NCI-H1417 treated with DMSO at 0.1 percent for 48 hours (cell line): ENCODE data around the gene PNMA5.
"Not testable (repeated sequence)": the region's sequence is repeated elsewhere in the genome, so short reads cannot be mapped to it uniquely, and the experiment has no call there.

Experiments used
- DNase-seq: peaks from one replicate; lab custom pipeline; 2025; lab: John Stamatoyannopoulos, UW

Gene PNMA5

GRCh38 chrX:152993933-152994332, at the start of gene PNMA5:
Gene PNMA5 (minus strand): TSS chrX:152994116. CDS start chrX:152991598, 2,518 bp downstream.
- DNase-seq = no peak

DNA sequence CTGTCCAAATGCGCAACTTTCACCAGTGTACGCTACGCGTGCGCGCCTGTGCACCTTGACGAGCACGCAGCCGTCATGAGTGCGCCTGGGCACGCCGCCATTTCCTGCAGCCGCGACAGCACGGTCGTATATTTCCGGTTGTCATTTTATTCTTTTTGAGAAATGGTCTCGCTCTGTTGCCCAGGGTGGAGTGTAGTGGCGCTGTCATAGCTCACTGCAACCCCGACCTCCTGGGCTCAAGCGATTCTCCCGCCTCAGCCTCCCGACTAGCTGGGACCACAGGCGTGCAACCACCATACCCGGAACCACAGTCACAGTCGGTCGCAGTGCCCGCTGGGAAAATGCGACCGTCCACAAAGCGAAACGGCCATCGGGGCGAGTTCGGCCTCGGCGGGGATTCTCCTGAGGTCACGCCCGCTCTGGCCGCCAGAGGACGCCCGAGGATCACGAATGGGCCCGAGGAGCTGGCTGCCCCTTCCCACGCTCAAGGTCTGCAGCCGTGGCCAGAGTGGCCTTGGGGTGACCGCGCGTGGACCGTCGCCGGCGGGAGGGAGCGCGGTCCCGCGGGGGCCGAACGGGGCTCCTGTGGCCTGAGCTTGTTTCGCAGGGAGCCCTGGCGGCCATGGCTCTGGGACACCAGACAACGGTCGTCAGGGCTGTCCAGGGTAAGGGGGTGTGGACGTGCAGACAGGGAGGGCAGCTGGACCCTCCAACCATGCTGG, 38.6 kb upstream of the PNMA5 start:
- peak; percentile 9 for DNase-seq

GRCh38 chrX:153030801-153031200, 36.9 kb upstream of the PNMA5 start:
- no peak for DNase-seq

- DNase-seq = no peak
Measured at GRCh38 chrX:153029875-153030274, 36.0 kb upstream of the PNMA5 start.

DNA sequence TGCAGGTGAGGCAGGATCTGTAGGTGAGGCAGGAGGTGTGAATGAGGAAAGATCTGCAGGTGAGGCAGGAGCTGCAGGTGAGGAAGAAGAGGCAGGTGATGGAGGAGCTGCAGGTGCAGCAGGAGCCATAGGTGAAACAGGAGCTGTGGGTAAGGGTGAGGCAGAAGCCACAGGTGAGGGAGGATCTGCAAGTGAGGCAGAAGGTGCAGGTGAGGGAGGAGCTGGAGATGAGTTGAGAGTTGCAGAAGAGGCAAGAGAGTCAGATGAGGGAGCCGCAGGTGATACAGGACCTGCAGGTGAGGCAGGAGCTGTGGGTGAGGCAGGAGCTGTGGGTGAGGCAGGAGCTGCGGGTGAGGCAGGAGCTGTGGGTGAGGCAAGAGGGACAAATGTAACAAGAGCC, 35.2 kb upstream of the PNMA5 start:
- DNase-seq = no peak

DNA sequence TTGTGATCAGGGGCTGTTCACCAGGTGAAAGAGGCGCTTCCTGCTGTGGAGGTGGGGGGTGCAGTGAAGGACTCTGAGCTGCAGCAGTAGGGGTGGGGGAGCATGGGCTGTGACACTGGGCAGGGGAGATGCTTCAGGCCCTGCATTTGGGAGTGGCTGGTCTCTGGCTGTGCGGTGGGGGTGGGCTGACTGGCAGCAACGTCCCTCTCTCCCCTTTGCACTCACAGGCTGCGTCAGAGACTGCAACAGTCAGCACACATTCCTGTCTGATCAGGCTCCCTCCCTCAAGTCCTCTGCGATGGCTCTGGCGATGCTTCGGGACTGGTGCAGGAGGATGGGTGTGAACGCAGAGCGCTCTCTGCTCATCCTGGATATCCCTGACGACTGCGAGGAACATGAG, 34.6 kb upstream of the PNMA5 start:
- DNase-seq = not testable (repeated sequence)

DNA sequence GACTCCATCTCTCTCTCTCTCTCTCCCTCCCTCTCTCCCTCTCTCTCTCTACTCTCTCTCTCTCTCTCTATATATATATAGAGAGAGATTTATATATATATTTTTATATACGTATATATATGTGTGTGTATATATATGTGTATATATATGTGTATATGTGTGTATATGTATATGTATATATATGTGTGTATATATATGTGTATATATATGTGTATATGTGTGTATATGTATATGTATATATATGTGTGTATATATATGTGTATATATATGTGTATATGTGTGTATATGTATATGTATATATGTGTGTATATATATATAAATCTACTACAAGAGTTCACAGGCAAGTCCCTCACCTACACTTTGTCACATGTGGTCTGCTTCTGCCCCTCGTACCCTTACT, 32.6 kb upstream of the PNMA5 start:
- DNase-seq = not testable (repeated sequence)

- no peak for DNase-seq
Measured at GRCh38 chrX:153019166-153019565, 25.2 kb upstream of the PNMA5 start.

GRCh38 chrX:153017174-153017573, 23.3 kb upstream of the PNMA5 start:
- DNase-seq = not testable (repeated sequence)

- no peak for DNase-seq
Measured at GRCh38 chrX:153004780-153005179, 10.9 kb upstream of the PNMA5 start.

GRCh38 chrX:153003981-153004380, 10.1 kb upstream of the PNMA5 start:
- DNase-seq = no peak

- DNase-seq = not testable (repeated sequence)
Measured at GRCh38 chrX:153002182-153002581, 8.3 kb upstream of the PNMA5 start.

DNA sequence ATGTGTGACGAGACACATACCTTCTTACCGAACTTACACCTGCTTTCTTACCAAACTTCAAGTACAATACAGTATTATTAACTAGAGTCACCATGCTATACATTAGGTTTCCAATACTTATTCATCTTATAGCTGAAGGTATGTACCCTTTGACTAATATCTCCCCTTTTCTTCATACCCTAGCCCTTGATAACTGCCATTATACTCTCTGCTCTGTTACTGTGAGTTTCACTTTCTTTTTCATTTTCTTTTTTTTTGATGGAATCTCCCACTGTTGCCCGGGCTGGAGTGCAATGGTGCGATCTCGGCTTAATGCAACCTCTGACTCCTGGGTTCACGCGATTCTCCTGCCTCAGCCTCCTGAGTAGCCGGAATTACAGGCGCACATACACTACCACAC, 3.4 kb upstream of the PNMA5 start:
- DNase-seq = no peak

GRCh38 chrX:152992115-152992514, 1.8 kb downstream of the PNMA5 start:
- no peak for DNase-seq

GRCh38 chrX:152991123-152991522, 2.8 kb downstream of the PNMA5 start:
- no peak for DNase-seq

DNA sequence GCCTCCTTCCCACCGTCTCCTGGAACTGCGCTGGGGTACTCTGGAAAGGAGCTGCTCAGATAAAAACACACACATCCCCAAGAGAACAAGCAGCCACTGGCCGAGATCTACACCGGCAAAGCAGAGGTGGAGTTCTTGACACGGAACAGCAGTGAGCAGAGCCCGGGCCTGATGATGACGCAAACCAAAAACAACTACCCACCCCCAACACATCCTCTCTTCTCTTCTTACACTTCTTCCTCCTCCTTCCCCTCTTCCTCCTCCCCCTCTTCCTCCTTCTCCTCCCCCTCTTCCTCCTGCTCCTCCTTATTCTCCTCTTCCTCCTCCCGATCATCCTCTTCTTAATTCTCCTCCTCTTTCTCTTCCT, 4.6 kb downstream of the PNMA5 start:
- DNase-seq = no peak

DNA sequence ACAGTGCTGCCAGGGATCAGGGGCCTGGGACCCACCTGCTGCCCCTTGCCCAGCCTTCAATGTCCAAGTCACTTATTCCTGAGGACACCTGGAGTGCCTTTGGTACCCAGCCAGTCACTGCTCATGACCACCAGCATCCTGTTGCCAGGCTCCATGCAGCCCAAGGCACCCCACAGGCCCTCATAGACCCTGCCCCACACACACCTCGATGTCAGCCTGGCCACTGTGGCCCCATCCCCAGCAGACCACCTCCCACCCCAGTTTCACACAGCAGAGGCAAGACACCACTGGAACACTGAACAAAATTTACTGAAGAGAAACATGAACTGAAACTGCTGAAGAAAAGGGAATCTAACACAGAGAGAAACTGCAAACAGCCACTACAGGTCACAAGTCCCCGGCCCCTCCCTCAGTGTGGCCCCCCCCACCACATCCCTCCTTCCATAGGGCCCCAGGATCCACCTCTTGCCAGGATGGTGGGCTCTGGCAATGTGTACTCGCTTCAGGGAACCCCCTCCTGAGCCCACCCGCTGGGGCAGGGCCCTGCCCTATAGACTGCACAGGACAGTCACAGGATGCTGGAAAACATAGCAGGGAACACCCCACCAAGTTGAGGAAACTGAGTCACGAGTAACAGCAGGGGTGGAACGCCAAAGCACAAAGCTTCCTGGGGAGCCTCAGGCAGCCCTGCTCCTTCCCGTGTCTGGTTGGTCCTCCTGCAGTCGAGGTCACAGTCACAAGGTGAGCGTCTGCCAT, 5.2 kb downstream of the PNMA5 start:
- no peak for DNase-seq

DNA sequence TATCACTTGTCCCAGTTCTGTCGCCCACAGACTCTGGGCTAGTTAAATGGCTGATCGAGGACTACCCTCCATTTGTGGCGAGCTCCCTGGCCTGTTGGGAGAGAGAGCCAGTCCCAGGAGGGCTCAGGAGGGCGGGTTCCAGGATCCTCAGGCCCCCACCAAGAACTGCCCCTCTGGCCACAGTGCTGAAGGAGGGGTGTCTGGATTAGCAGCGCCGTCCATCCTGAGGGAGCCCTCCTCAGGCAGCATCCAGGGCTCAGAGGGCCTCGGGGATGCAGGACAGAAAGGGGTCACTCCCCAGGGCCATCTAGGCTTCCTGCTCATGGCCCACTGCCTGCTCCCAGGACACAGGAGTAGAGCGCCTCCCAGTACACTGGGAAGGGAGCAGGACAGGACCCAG, 6.1 kb downstream of the PNMA5 start:
- no peak for DNase-seq

GRCh38 chrX:152987156-152987555, 6.8 kb downstream of the PNMA5 start:
- not testable (repeated sequence) for DNase-seq

- not testable (repeated sequence) for DNase-seq
Measured at GRCh38 chrX:152985383-152985782, 8.5 kb downstream of the PNMA5 start.

- no peak for DNase-seq
Measured at GRCh38 chrX:152968193-152968592, 25.7 kb downstream of the PNMA5 start.

GRCh38 chrX:152960115-152960514, 33.8 kb downstream of the PNMA5 start:
- no peak for DNase-seq

DNA sequence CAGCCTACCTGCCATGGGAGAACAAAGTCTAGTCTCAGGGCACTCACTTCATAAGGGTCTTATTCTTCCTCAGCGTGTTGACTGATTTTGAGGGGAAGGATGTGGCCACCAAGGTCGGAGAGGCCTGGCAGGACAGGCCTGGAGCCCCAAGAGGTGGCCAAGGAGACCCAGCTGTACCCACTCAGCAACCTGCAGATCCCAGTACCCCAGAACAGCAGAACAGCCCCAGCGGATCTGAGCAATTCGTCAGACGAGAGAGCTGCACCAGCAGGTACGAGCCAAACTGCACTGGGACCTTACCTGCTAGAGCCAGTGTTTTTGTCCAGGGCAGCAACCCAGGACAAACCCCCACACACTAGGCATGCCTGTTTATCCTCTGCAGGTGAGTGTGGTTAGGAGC, 34.3 kb downstream of the PNMA5 start:
- no peak for DNase-seq
